Spinal cord (tissue), 10 donors: ENCODE results near the gene ZSCAN5B. TPM values are rescaled to one million over a fixed set of nuclear protein-coding genes. Genes with fewer than 3 reads are reported as not detected.
"Not testable (repeated sequence)": the region's sequence is repeated elsewhere in the genome, so short reads cannot be mapped to it uniquely, and the experiment has no call there.

Source experiments
- DNase-seq, 6 donors: peaks; one replicate each; pipeline versions ENCODE4 v3.0.0 to v3.0.0-alpha.2; 2013 to 2015; ENCODE audit warnings: low spot score in 6 of 6, low read depth in 4 of 6
- H3K27ac ChIP-seq: one replicate; pipeline ENCODE4 v1.5.1; 2013; ENCODE audit warnings: low read depth, low read length, control low read depth
- H3K27me3 ChIP-seq: one replicate; pipeline ENCODE4 v1.6.1; 2013; ENCODE audit warnings: low read length; ENCODE audit not compliant: control insufficient read depth, insufficient read depth
- H3K36me3 ChIP-seq: one replicate; pipeline ENCODE4 v1.6.1; 2013; ENCODE audit warnings: low read length; ENCODE audit not compliant: control insufficient read depth, insufficient read depth
- H3K4me1 ChIP-seq: one replicate; pipeline ENCODE4 v1.6.1; 2013; ENCODE audit warnings: low read length; ENCODE audit not compliant: control insufficient read depth, insufficient read depth
- H3K4me3 ChIP-seq: one replicate; pipeline ENCODE4 v1.5.1; 2013; ENCODE audit warnings: low read depth, low read length, control low read depth
- H3K9me3 ChIP-seq: one replicate; pipeline ENCODE4 v1.6.1; 2013; ENCODE audit warnings: low read length; ENCODE audit not compliant: control insufficient read depth, insufficient read depth
- WGBS: methylation state at CpG from one replicate; pipeline ENCODE4 v1.1.5; 2013; ENCODE audit warnings: missing lambda C conversion rate; ENCODE audit not compliant: insufficient coverage; 5-methylcytosine and 5-hydroxymethylcytosine counted together
- polyA plus RNA-seq, 2 donors: library from polyadenylated mRNA; unstranded; fragments of 120-200 nt; gene quantifications; one replicate each; pipeline ENCODE4 v1.2.1, GENCODE V29; 2013; ENCODE audit not compliant: insufficient read length in 2 of 2
- total RNA-seq, 2 donors: library from RNA; depleted of rRNA in 1 of 2; stranded (reverse); fragments of 120-200 nt in 1 of 2; fragments of >200 nt in 1 of 2; gene quantifications; one replicate each; pipeline versions ENCODE4 v1.2.3 to v1.2.4, GENCODE V29; 2013 to 2014
- donor health status: healthy.

The ZSCAN5B gene
- total and polyA plus RNA-seq, 4 donors: 0.11 to 0.17 TPM; not detected in 2

- no peaks in the 10 kb centered on the region for H3K9me3 ChIP-seq
- no peaks in the 10 kb centered on the region for H3K27me3 ChIP-seq
- H3K27ac ChIP-seq: no peak overlapping the region
- peaks cover 58% of the 10 kb centered on the region for H3K36me3 ChIP-seq
- peaks cover 12% of the 10 kb centered on the region for H3K4me1 ChIP-seq
- no peak for DNase-seq
- WGBS: 94% methylated on average over 2 of the region's 5 CpGs
- H3K4me3 ChIP-seq: no peak overlapping the region
These were observed 47.9 kb downstream of the ZSCAN5B start for GRCh38 chr19:56149656-56150038.

GRCh38 chr19:56148955-56149655 is 48.5 kb downstream of the ZSCAN5B start:
- H3K27me3 ChIP-seq, DNase-seq, H3K27ac ChIP-seq, H3K4me3 ChIP-seq, H3K9me3 ChIP-seq: not testable (repeated sequence)
- Histone ChIP-seq H3K36me3 (peaks cover 53% of the 10 kb centered on the region), H3K4me1 (peaks cover 14% of the 10 kb centered on the region)
- 94% methylated on average over 10 of the region's 12 CpGs for WGBS

- Histone ChIP-seq H3K9me3 (no peaks in the 10 kb centered on the region), H3K27ac (no peak overlapping the region), H3K4me3 (no peak overlapping the region), H3K36me3 (peaks cover 51% of the 10 kb centered on the region), H3K27me3 (no peaks in the 10 kb centered on the region), H3K4me1 (peaks cover 20% of the 10 kb centered on the region)
- no peak for DNase-seq
- WGBS: 88% methylated on average over 14 of the region's 15 CpGs
These were observed 49.5 kb downstream of the ZSCAN5B start for GRCh38 chr19:56148096-56148495.

- H3K9me3 ChIP-seq: no peaks in the 10 kb centered on the region
- WGBS: 94% methylated on average over 19 of the region's 22 CpGs
- no peaks in the 10 kb centered on the region for H3K27me3 ChIP-seq
- peaks cover 26% of the 10 kb centered on the region for H3K4me1 ChIP-seq
- H3K27ac ChIP-seq: no peak overlapping the region
- no peak for DNase-seq
- no peak overlapping the region for H3K4me3 ChIP-seq
- H3K36me3 ChIP-seq: peaks cover 48% of the 10 kb centered on the region
These were observed 50.3 kb downstream of the ZSCAN5B start for GRCh38 chr19:56147307-56147706.

GRCh38 chr19:56146904-56147303 is 50.7 kb downstream of the ZSCAN5B start:
- Histone ChIP-seq H3K27me3 (no peaks in the 10 kb centered on the region), H3K27ac (no peak overlapping the region), H3K4me1 (peaks cover 30% of the 10 kb centered on the region), H3K4me3 (no peak overlapping the region), H3K9me3 (no peaks in the 10 kb centered on the region), H3K36me3 (peaks cover 48% of the 10 kb centered on the region)
- 97% methylated on average over 31 of the region's 31 CpGs for WGBS
- no peak for DNase-seq

- H3K36me3 ChIP-seq: peaks cover 48% of the 10 kb centered on the region
- no peaks in the 10 kb centered on the region for H3K27me3 ChIP-seq
- WGBS: 93% methylated on average over 9 of the region's 10 CpGs
- H3K9me3 ChIP-seq: no peaks in the 10 kb centered on the region
- no peak overlapping the region for H3K4me3 ChIP-seq
- peaks cover 30% of the 10 kb centered on the region for H3K4me1 ChIP-seq
- DNase-seq: no peak
- no peak overlapping the region for H3K27ac ChIP-seq
These were observed 51.9 kb downstream of the ZSCAN5B start for GRCh38 chr19:56145698-56146097.

GRCh38 chr19:56144831-56145230 is 52.8 kb downstream of the ZSCAN5B start:
- Histone ChIP-seq H3K27me3 (no peaks in the 10 kb centered on the region), H3K4me1 (peaks cover 37% of the 10 kb centered on the region), H3K4me3 (no peak overlapping the region), H3K36me3 (peaks cover 44% of the 10 kb centered on the region), H3K27ac (no peak overlapping the region), H3K9me3 (no peaks in the 10 kb centered on the region)
- DNase-seq: no peak
- WGBS: 93% methylated on average over 7 of the region's 12 CpGs

GRCh38 chr19:56144376-56144775 is 53.2 kb downstream of the ZSCAN5B start:
- no peak for DNase-seq
- Histone ChIP-seq H3K36me3 (peaks cover 40% of the 10 kb centered on the region), H3K27ac (no peak overlapping the region), H3K9me3 (no peaks in the 10 kb centered on the region), H3K4me3 (no peak overlapping the region), H3K27me3 (no peaks in the 10 kb centered on the region), H3K4me1 (peaks cover 38% of the 10 kb centered on the region)
- WGBS: 83% methylated on average over 4 of the region's 6 CpGs

GRCh38 chr19:56142897-56143434 is 54.6 kb downstream of the ZSCAN5B start:
- no peaks in the 10 kb centered on the region for H3K27me3 ChIP-seq
- no peak overlapping the region for H3K27ac ChIP-seq
- H3K4me1 ChIP-seq: peaks cover 33% of the 10 kb centered on the region
- peaks cover 30% of the 10 kb centered on the region for H3K36me3 ChIP-seq
- DNase-seq: no peak
- no peaks in the 10 kb centered on the region for H3K9me3 ChIP-seq
- no peak overlapping the region for H3K4me3 ChIP-seq
- 81% methylated on average over 3 of the region's 4 CpGs for WGBS
